HepG2 (cell line): Measurements from ENCODE around the gene PLIN5. TPM values are rescaled to one million over a fixed set of nuclear protein-coding genes. Genes with fewer than 3 reads are reported as not detected.

Experiments
- ARNT ChIP-seq: fragments of 450-650 bp; IDR thresholded peaks from 2 replicates; pipeline ENCODE4 v1.6.1; 2017
- CREM ChIP-seq, 2 experiments: sonication (generic) in 1 of 2; formaldehyde crosslinking in 1 of 2; IDR thresholded peaks; 2 replicates each; pipeline versions ENCODE4 v1.4.0 to v1.6.1; 2016 to 2020; ENCODE audit warnings: antibody characterized with exemption in 1 of 2, mild to moderate bottlenecking in 1 of 2, missing genetic modification reagents in 1 of 2
- DNMT1 ChIP-seq: sonication (generic); formaldehyde crosslinking; IDR thresholded peaks from 2 replicates; pipeline ENCODE4 v1.5.1; 2020; ENCODE audit warnings: mild to moderate bottlenecking, missing genetic modification reagents
- HIVEP1 ChIP-seq: sonication (generic); formaldehyde crosslinking; IDR thresholded peaks from 2 replicates; pipeline ENCODE4 v1.4.0; 2020; ENCODE audit warnings: mild to moderate bottlenecking, missing genetic modification reagents
- HNRNPUL1 ChIP-seq: fragments of 200-400 bp; formaldehyde crosslinking; IDR thresholded peaks from 2 replicates; pipeline ENCODE4 v1.6.1; 2017; ENCODE audit warnings: low read depth, mild to moderate bottlenecking, low read length, moderate library complexity
- IRF1 ChIP-seq: sonication (generic); formaldehyde crosslinking; IDR thresholded peaks from 2 replicates; pipeline ENCODE4 v1.4.0; 2020; ENCODE audit warnings: low read depth, mild to moderate bottlenecking, missing genetic modification reagents
- KLF9 ChIP-seq: IDR thresholded peaks from 2 replicates; pipeline ENCODE4 v1.6.1; 2016; ENCODE audit warnings: low read depth
- MXD3 ChIP-seq: IDR thresholded peaks from 2 replicates; pipeline ENCODE4 v1.6.1; 2016; ENCODE audit warnings: mild to moderate bottlenecking, missing biosample characterization, missing genetic modification reagents
- RARG ChIP-seq: sonication (generic); formaldehyde crosslinking; IDR thresholded peaks from 2 replicates; pipeline ENCODE4 v1.4.0; 2020; ENCODE audit warnings: low read depth, mild to moderate bottlenecking, missing genetic modification reagents
- STAG1 ChIP-seq: sonication (generic); formaldehyde crosslinking; IDR thresholded peaks from 2 replicates; pipeline ENCODE4 v1.4.0; 2020; ENCODE audit warnings: missing genetic modification reagents
- TCF7 ChIP-seq: sonication (generic); IDR thresholded peaks from 2 replicates; pipeline ENCODE4 v1.6.1; 2016; ENCODE audit warnings: antibody characterized with exemption, low read depth
- ZBTB20 ChIP-seq: sonication (generic); formaldehyde crosslinking; IDR thresholded peaks from 2 replicates; pipeline ENCODE4 v1.8.1; 2023; ENCODE audit warnings: missing genetic modification reagents, low read depth, mild to moderate bottlenecking, borderline replicate concordance
- ZBTB8A ChIP-seq: sonication (generic); formaldehyde crosslinking; IDR thresholded peaks from 2 replicates; pipeline ENCODE4 v1.4.0; 2020; ENCODE audit warnings: mild to moderate bottlenecking, low read depth, missing genetic modification reagents, borderline replicate concordance
- ZNF18 ChIP-seq: sonication (generic); formaldehyde crosslinking; IDR thresholded peaks from 2 replicates; pipeline ENCODE4 v1.8.0; 2022; ENCODE audit warnings: mild to moderate bottlenecking, missing genetic modification reagents; ENCODE audit not compliant: insufficient replicate concordance
- ZNF225 ChIP-seq: sonication (generic); formaldehyde crosslinking; IDR thresholded peaks from 2 replicates; pipeline ENCODE4 v1.4.0; 2020; ENCODE audit warnings: mild to moderate bottlenecking, missing genetic modification reagents
- ZNF276 ChIP-seq: sonication (generic); formaldehyde crosslinking; IDR thresholded peaks from 2 replicates; pipeline ENCODE4 v1.4.0; 2020; ENCODE audit warnings: mild to moderate bottlenecking, low read depth, missing genetic modification reagents
- ZNF446 ChIP-seq: sonication (generic); formaldehyde crosslinking; IDR thresholded peaks from 2 replicates; pipeline ENCODE4 v1.5.0; 2020; ENCODE audit warnings: mild to moderate bottlenecking, missing genetic modification reagents
- ZNF558 ChIP-seq: sonication (generic); formaldehyde crosslinking; IDR thresholded peaks from 2 replicates; pipeline ENCODE4 v1.9.0; 2022; ENCODE audit warnings: mild to moderate bottlenecking, missing genetic modification reagents, borderline replicate concordance
- ZNF687 ChIP-seq: sonication (generic); formaldehyde crosslinking; IDR thresholded peaks from 2 replicates; pipeline ENCODE4 v1.5.1; 2020; ENCODE audit warnings: mild to moderate bottlenecking, missing genetic modification reagents, moderate library complexity
- ZSCAN22 ChIP-seq: sonication (generic); formaldehyde crosslinking; IDR thresholded peaks from 2 replicates; pipeline ENCODE4 v1.4.0; 2020; ENCODE audit warnings: mild to moderate bottlenecking, missing genetic modification reagents
- ZSCAN29 ChIP-seq: sonication (generic); formaldehyde crosslinking; conservative IDR thresholded peaks from 2 replicates; pipeline ENCODE4 v1.4.0; 2020; ENCODE audit warnings: mild to moderate bottlenecking, missing genetic modification reagents
- polyA plus RNA-seq, 8 experiments: library from polyadenylated mRNA; depleted of rRNA in 3 of 8; stranded (reverse) in 7 of 8; unstranded in 1 of 8; fragments of >200 nt; fragmentation: Illumina TruSeq in 4 of 8; extraction: Trizol in 4 of 8; gene quantifications; 2 replicates each; pipeline versions ENCODE4 v1.2.1 to v1.2.3, GENCODE V29; 2011 to 2016; ENCODE audit warnings: low read depth in 4 of 8, missing spikeins in 1 of 8, mixed read lengths in 1 of 8; ENCODE audit not compliant: insufficient read depth in 1 of 8
- total RNA-seq, 5 experiments: library from RNA; depleted of rRNA; stranded (reverse); fragments of >200 nt; fragmentation: Illumina TruSeq; extraction: Trizol; gene quantifications; 2 replicates each; pipeline ENCODE4 v1.2.3, GENCODE V29; 2016; ENCODE audit warnings: low read depth in 1 of 5

Gene PLIN5
- total and polyA plus RNA-seq, 2 of the 13 experiments (the other 11 are each of a cell fraction or from before 2014, with no cell fraction given) = 1.8 to 4.8 TPM

- no peak for TF ChIP-seq ZNF276 (CRISPR knock-in tag)
- TF ChIP-seq DNMT1 (CRISPR knock-in tag) = no peak
- TF ChIP-seq KLF9 (CRISPR knock-in tag) = no peak
- TF ChIP-seq TCF7 = no peak
- peak; percentile 31 for TF ChIP-seq ZNF18 (CRISPR knock-in tag)
- no peak for TF ChIP-seq ZSCAN29 (CRISPR knock-in tag)
- peak; percentile 62 for TF ChIP-seq MXD3
- no peak for TF ChIP-seq ARNT
- 0 out of 2 replicates have a peak, but pooled peaks have one; percentile 73 for TF ChIP-seq ZBTB20 (CRISPR knock-in tag)
- no peak for TF ChIP-seq STAG1 (CRISPR knock-in tag)
- TF ChIP-seq ZBTB8A = no peak
- peak; percentile 68 for TF ChIP-seq ZNF225 (CRISPR knock-in tag)
- TF ChIP-seq ZNF558 (CRISPR knock-in tag) = no peak
- no peak; the same call in 1 of the 2 replicates for TF ChIP-seq ZNF446 (CRISPR knock-in tag)
- TF ChIP-seq ZSCAN22 (CRISPR knock-in tag) = no peak
- TF ChIP-seq IRF1 (CRISPR knock-in tag) = no peak
- no peak for TF ChIP-seq HNRNPUL1
- TF ChIP-seq ZNF687 (CRISPR knock-in tag) = peak; percentile 85
- TF ChIP-seq HIVEP1 (CRISPR knock-in tag) = no peak
- TF ChIP-seq RARG = no peak
- no peak for TF ChIP-seq CREM (IDR thresholded peaks at IDR 0.05)
- no peak for TF ChIP-seq CREM (CRISPR knock-in tag; IDR thresholded peaks at IDR 0.05)
Observed at GRCh38 chr19:4582980-4583842, 48.2 kb upstream of the PLIN5 start (continued).
